GM23248 (cell line): ENCODE results near the gene KIDINS220. TPM values are rescaled to one million over a fixed set of nuclear protein-coding genes. Genes with fewer than 3 reads are reported as not detected.

ENCODE experiments used
- DNase-seq: peaks from one replicate; pipeline ENCODE4 v3.0.0-alpha.2; 2015
- H2AFZ ChIP-seq: fragments of 200-600 bp; sonication (generic); 2 replicates; pipeline ENCODE4 v1.6.1; 2016; ENCODE audit warnings: antibody characterized with exemption
- H3F3A ChIP-seq: fragments of 200-600 bp; sonication (generic); 2 replicates; pipeline ENCODE4 v1.6.1; 2016; ENCODE audit warnings: mild to moderate bottlenecking, antibody characterized with exemption, mixed run types; ENCODE audit not compliant: insufficient read depth
- H3K27ac ChIP-seq: fragments of 200-600 bp; sonication (generic); 2 replicates; pipeline ENCODE4 v1.5.1; 2016; ENCODE audit warnings: mild to moderate bottlenecking
- H3K27me3 ChIP-seq: fragments of 200-600 bp; sonication (generic); replicated peaks from 2 replicates; pipeline ENCODE4 v1.6.1; 2016; ENCODE audit warnings: mild to moderate bottlenecking; ENCODE audit not compliant: insufficient read depth
- H3K36me3 ChIP-seq: fragments of 200-600 bp; sonication (generic); 2 replicates; pipeline ENCODE4 v1.6.1; 2016; ENCODE audit warnings: low read depth, mild to moderate bottlenecking
- H3K4me1 ChIP-seq: fragments of 200-600 bp; sonication (generic); 2 replicates; pipeline ENCODE4 v1.6.1; 2016; ENCODE audit warnings: mild to moderate bottlenecking; ENCODE audit not compliant: insufficient read depth
- H3K4me2 ChIP-seq: fragments of 200-600 bp; sonication (generic); one replicate; pipeline ENCODE4 v1.6.1; 2016; ENCODE audit warnings: mild to moderate bottlenecking; ENCODE audit not compliant: unreplicated experiment
- H3K4me3 ChIP-seq: fragments of 200-600 bp; sonication (generic); 2 replicates; pipeline ENCODE4 v1.5.1; 2016; ENCODE audit warnings: mild to moderate bottlenecking
- H3K79me2 ChIP-seq: fragments of 200-600 bp; sonication (generic); 2 replicates; pipeline ENCODE4 v1.6.1; 2016; ENCODE audit warnings: mild to moderate bottlenecking; ENCODE audit not compliant: insufficient read depth
- H3K9ac ChIP-seq: fragments of 200-600 bp; sonication (generic); 2 replicates; pipeline ENCODE4 v1.6.1; 2016; ENCODE audit warnings: mild to moderate bottlenecking
- H3K9me2 ChIP-seq: fragments of 200-600 bp; sonication (generic); 2 replicates; pipeline ENCODE4 v1.6.1; 2016; ENCODE audit warnings: mixed run types, mild to moderate bottlenecking, moderate library complexity; ENCODE audit not compliant: insufficient read depth
- H3K9me3 ChIP-seq: fragments of 200-600 bp; sonication (generic); one replicate; pipeline ENCODE4 v1.6.1; 2017; ENCODE audit warnings: low read depth
- H4K20me1 ChIP-seq: fragments of 200-600 bp; sonication (generic); 2 replicates; pipeline ENCODE4 v1.6.0; 2016; ENCODE audit not compliant: insufficient read depth
- EZH2 ChIP-seq: fragments of 200-600 bp; sonication (generic); IDR thresholded peaks from 2 replicates; pipeline ENCODE4 v1.6.1; 2018; ENCODE audit warnings: antibody characterized with exemption, mild to moderate bottlenecking; ENCODE audit not compliant: insufficient read depth, poor library complexity, severe bottlenecking
- EZH2phosphoT487 ChIP-seq: fragments of 200-600 bp; sonication (generic); IDR thresholded peaks from 2 replicates; pipeline ENCODE4 v1.6.1; 2018; ENCODE audit warnings: antibody characterized with exemption, moderate library complexity, mild to moderate bottlenecking, low read depth; ENCODE audit not compliant: insufficient read depth
- WGBS, 2 experiments: methylation state at CpG; one replicate each; pipeline ENCODE4 v1.1.6; 2015 to 2017; ENCODE audit warnings: low lambda C conversion rate in 2 of 2, low coverage in 1 of 2; ENCODE audit errors: missing lambda C conversion rate in 2 of 2; 5-methylcytosine and 5-hydroxymethylcytosine counted together
- in situ Hi-C: fragments of 300-500 bp; cut with MboI; formaldehyde crosslinking; loops from 2 replicates; pipeline ENCODE4 v1.15.0; 2020
- polyA plus RNA-seq: library from polyadenylated mRNA; unstranded; fragments of >200 nt; fragmentation: Nextera tagmentation; extraction: Ambion mirVana; gene quantifications from 2 replicates; pipeline ENCODE4 v1.2.1, GENCODE V29; 2016
- total RNA-seq: library from RNA; depleted of rRNA; stranded (reverse); fragments of >200 nt; shearing (Covaris generic); gene quantifications from 2 replicates; pipeline ENCODE4 v1.2.3, GENCODE V29; 2014

The KIDINS220 gene
- total and polyA plus RNA-seq, 2 experiments from 2014 or later, result 25.0 to 52.2 TPM

GRCh38 chr2:8786463-8786862, 51.0 kb downstream of the KIDINS220 start:
- Histone ChIP-seq H3K36me3 (peaks cover 29% of the 10 kb centered on the region), H3K4me2 (no peak overlapping the region), H3K4me1 (no peaks in the 10 kb centered on the region), H3K79me2 (peaks cover 6% of the 10 kb centered on the region; the same call in 1 of the 2 replicates), H3K4me3 (no peak overlapping the region), H3K27me3 (no peaks in the 10 kb centered on the region), H3F3A (no peaks in the 10 kb centered on the region), H4K20me1 (no peaks in the 10 kb centered on the region), H3K9me3 (no peaks in the 10 kb centered on the region), H3K27ac (no peak overlapping the region), H2AFZ (no peak overlapping the region), H3K9ac (no peak overlapping the region), H3K9me2 (no peaks in the 10 kb centered on the region)
- in situ Hi-C loops, result no loop called here
- 87 to 88% methylated on average over 5 of the region's 5 CpGs for WGBS, 2 experiments
- no peak for TF ChIP-seq EZH2
- no peak for TF ChIP-seq EZH2phosphoT487
- DNase-seq, result no peak

GRCh38 chr2:8779795-8780671, 57.4 kb downstream of the KIDINS220 start:
- H3K27ac ChIP-seq, result no peak overlapping the region
- H3K79me2 ChIP-seq, result peaks cover 12% of the 10 kb centered on the region; the same call in 1 of the 2 replicates
- no peaks in the 10 kb centered on the region for H3K27me3 ChIP-seq
- H3F3A ChIP-seq, result no peaks in the 10 kb centered on the region
- H3K4me3 ChIP-seq, result no peak overlapping the region
- H3K9me3 ChIP-seq, result no peaks in the 10 kb centered on the region
- in situ Hi-C loops, result no loop called here
- H4K20me1 ChIP-seq, result no peaks in the 10 kb centered on the region
- no peak overlapping the region for H3K9ac ChIP-seq
- H3K4me1 ChIP-seq, result no peaks in the 10 kb centered on the region
- no peak for TF ChIP-seq EZH2phosphoT487
- TF ChIP-seq EZH2, result no peak
- H3K9me2 ChIP-seq, result no peaks in the 10 kb centered on the region
- WGBS, 2 experiments, result 96 to 99% methylated on average over 4 of the region's 4 CpGs
- no peak for DNase-seq
- H3K4me2 ChIP-seq, result no peak overlapping the region
- H2AFZ ChIP-seq, result no peak overlapping the region
- peaks cover 24% of the 10 kb centered on the region for H3K36me3 ChIP-seq

GRCh38 chr2:8774371-8774770, 63.0 kb downstream of the KIDINS220 start:
- H4K20me1 ChIP-seq, result no peaks in the 10 kb centered on the region
- in situ Hi-C loops, result no loop called here
- no peaks in the 10 kb centered on the region for H3K79me2 ChIP-seq
- WGBS, 2 experiments, result 97 to 100% methylated on average over 2 of the region's 2 CpGs
- H3K27me3 ChIP-seq, result no peaks in the 10 kb centered on the region
- H3K36me3 ChIP-seq, result peaks cover 31% of the 10 kb centered on the region
- H3K27ac ChIP-seq, result no peak overlapping the region
- H2AFZ ChIP-seq, result no peak overlapping the region
- H3K4me3 ChIP-seq, result no peak overlapping the region
- H3K9me2 ChIP-seq, result no peaks in the 10 kb centered on the region
- H3K4me1 ChIP-seq, result no peaks in the 10 kb centered on the region
- H3F3A ChIP-seq, result no peaks in the 10 kb centered on the region
- TF ChIP-seq EZH2, result no peak
- TF ChIP-seq EZH2phosphoT487, result no peak
- no peaks in the 10 kb centered on the region for H3K9me3 ChIP-seq
- no peak overlapping the region for H3K9ac ChIP-seq
- no peak overlapping the region for H3K4me2 ChIP-seq
- no peak for DNase-seq

- Histone ChIP-seq H3K4me1 (no peaks in the 10 kb centered on the region), H3K9me2 (no peaks in the 10 kb centered on the region), H3K4me2 (no peak overlapping the region), H3K9me3 (no peaks in the 10 kb centered on the region), H3K27ac (no peak overlapping the region), H2AFZ (no peak overlapping the region), H3K27me3 (no peaks in the 10 kb centered on the region), H4K20me1 (no peaks in the 10 kb centered on the region), H3F3A (no peaks in the 10 kb centered on the region), H3K4me3 (no peak overlapping the region), H3K36me3 (peaks cover 7% of the 10 kb centered on the region; the same call in 1 of the 2 replicates), H3K79me2 (no peaks in the 10 kb centered on the region), H3K9ac (no peak overlapping the region)
- no peak for TF ChIP-seq EZH2
- no peak for TF ChIP-seq EZH2phosphoT487
- DNase-seq, result no peak
- 97 to 100% methylated on average over 1 of the region's 1 CpG for WGBS, 2 experiments
- in situ Hi-C loops, result no loop called here
Observed at GRCh38 chr2:8767324-8767723, 70.1 kb downstream of the KIDINS220 start.
